Activated CD8-positive, alpha-beta memory T cell treated with anti-CD3 and anti-CD28 coated beads for 24 hours (primary cell): ENCODE results near the gene FCGR1A.
"Not testable (repeated sequence)": the region's sequence is repeated elsewhere in the genome, so short reads cannot be mapped to it uniquely, and the experiment has no call there.

Experiments used
- DNase-seq: peaks from one replicate; pipeline ENCODE4 v3.0.0-alpha.2; 2020

FCGR1A gene

DNA sequence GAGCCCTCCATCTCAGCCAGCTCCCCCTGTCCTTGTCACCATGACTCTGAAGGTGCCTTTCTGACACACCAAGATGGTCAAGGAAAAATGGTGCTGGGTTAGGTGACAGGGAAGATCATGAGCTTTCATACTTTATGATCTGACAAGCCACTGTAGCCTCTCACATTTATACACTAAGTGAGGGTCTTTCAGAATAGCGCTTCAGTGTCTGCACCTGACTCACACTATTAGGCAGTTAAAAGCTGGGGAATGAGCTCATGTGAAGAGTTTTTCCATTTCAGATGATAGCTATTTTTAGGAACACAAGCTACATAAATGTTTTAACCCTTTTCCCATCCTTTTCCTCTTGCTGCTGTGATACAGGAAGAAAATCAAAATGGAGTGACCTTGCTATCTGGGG, 4.2 kb upstream of the FCGR1A start:
- DNase-seq: not testable (repeated sequence)

DNA sequence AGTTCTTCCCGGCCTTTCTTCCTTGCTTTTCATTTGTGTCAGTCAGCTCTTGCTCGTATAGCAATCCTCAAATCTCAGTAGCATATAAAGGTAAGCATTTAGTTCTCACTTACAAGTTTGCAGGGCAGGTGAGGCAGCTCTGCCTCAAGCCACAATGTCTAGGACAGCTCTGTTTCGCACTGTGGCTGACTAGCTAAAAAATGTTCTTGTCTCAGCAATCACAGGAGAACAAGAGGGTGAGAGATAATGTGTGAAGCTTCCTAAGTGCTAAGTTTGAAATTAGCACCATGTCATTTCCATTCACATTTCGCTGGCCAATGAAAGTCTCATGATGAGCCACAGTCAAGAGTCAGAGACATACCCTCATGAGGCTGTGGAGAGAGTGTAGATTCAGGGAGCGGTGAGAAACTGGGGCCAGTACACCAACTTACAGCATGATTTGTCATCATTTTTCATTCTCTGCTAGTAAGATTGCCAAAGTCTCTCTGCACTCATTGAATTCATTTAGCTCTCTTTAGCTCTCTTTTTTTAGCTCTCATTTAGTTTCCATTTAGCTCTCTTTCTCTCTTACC, 995 bp upstream of the FCGR1A start:
- not testable (repeated sequence) for DNase-seq

DNA sequence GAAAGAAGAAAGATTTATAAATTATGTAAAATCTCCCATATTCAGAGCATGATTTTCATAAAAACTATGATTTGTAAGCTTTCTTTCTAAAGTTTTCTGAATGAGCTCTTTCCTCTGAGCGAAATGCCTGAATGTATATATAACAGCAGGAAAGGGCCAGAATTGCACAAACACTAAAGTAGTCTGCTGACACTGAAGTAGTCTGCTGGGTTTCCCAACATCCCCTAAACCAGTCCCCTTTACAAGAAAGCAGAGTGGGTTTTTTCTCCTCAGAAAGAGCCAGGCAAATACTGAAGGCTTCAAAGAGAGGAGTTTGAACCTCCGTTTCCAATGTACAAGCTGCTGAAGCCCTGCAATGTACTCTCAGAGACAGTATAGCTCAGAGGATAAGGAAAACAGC, 795 bp downstream of the FCGR1A start:
- DNase-seq: not testable (repeated sequence)

DNA sequence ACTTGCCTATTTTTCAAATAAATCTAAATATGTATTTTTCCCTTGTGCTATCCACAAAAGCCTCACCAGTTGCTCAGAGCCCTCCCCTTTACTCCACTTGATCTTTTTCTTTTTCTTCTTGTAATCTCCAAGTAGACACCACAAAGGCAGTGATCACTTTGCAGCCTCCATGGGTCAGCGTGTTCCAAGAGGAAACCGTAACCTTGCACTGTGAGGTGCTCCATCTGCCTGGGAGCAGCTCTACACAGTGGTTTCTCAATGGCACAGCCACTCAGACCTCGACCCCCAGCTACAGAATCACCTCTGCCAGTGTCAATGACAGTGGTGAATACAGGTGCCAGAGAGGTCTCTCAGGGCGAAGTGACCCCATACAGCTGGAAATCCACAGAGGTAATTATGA, 1.4 kb downstream of the FCGR1A start:
- not testable (repeated sequence) for DNase-seq

DNA sequence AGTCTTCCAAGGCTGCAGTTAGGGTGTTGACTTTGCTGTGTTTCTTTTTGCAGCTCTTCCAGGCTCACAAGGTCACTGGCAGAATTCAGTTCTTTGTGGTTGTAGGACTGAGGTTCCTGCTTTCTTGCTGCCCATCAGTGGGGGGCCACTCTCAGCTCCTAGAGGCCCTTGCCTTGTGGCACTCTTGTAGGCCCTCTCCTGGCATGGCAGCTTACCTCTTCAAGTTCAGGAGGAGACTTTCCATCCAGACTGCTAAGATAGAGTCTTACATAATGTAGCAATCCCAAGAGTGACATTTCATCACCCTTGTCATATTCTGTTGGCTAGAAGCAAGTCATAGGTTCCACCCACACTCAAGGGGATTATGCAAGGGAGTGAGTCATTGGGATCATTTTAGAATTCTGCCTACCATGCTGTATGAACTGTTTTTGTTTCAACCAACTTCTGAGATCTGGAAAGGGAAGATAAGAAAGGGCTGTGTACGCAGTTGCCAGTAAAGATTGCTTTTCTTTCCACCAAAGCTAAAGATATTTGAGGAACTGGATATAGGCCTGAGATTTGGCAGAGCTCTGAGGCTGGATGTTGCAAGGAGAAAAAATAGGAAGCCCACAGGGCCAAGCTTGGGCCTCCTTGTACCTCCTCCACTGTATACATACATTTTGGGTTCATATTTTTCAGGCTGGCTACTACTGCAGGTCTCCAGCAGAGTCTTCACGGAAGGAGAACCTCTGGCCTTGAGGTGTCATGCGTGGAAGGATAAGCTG, 5.4 kb downstream of the FCGR1A start:
- not testable (repeated sequence) for DNase-seq

DNA sequence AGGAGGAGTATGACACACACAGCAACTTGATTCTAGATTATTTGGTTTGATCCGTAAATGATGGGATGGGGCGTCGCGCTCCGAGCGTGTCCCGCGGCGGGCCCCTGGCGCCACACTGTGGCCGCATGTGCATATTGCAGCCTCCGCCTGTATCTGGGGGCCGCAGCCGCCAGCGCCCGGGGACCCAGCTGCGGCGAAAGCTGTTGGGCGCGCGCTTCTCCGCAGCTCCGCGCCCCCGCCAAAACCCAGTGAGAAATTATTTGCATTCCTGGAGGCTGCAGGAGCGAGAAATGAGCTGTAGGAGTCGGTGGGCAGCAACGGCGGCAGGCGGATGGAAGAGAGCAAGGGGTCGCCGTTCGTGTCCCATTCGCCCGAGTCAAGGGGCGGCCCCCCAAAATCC, 10.0 kb downstream of the FCGR1A start:
- peak; percentile 84 for DNase-seq

DNA sequence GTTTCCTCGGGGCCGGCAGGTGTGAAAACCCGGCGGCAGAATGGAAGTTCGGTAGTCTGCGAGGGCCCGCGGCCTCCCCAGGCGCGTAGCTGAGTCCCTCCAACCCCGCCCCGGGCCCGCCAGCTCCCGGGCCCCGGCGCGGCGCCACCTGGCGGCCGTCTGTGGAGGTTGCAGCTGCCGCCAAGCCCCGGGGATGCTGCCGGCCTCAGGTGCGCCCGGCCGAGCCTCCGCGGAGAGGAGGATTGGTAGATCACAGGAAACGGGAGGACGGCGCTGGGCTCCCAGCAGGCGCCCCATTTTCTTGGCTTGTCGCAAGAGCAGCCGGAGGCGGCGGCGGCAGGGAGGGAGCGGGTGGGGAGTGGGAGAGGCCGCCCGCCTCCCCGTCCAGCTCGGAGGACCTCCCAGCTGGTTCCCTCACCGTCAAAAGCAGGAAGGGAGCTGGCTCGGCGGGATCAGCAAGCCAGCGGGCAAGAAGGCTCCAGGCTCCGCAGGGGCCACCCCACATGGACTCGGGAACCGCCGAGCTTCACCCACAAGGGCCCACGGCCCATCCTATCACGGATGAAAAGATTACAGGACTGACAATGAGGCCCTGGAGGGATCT, 10.5 kb downstream of the FCGR1A start:
- DNase-seq: peak; percentile 90

DNA sequence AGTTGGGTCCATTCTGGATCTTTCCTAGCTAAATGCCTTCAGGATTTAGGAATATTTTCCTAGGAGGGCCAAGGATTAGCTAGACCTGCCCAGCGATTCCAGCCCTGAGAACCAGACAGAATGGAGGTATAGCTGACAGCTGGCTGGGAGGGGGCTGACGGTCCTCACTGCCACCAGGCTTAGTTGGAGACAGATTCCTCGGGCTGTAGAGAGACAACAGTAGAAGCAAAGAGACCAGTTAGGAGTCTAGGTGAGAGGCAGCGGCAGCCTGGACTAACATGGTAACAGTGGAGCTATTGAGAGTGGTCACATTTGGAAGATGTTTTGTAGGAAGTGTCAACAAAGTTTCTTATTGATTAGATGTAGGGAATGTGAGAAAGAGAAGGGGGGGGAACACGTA, 11.4 kb downstream of the FCGR1A start:
- DNase-seq: not testable (repeated sequence)

DNA sequence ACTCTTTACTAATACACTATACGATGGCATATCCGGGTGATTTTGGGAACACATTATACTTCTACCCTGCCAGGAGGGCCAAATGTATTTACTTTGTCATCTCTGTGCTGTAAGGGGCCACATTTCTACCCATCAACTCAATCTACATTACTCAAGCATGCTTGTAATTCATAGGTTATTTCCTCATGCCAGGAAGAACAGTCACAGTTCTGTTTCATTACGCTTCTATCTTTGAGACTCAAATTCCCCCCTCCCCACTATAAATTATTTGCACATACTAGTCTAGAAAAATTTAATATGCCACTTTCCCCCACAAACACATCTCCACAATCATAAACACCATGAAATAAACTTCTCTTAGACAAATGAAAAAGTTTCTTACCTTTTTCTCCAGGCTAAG, 19.1 kb downstream of the FCGR1A start:
- not testable (repeated sequence) for DNase-seq

DNA sequence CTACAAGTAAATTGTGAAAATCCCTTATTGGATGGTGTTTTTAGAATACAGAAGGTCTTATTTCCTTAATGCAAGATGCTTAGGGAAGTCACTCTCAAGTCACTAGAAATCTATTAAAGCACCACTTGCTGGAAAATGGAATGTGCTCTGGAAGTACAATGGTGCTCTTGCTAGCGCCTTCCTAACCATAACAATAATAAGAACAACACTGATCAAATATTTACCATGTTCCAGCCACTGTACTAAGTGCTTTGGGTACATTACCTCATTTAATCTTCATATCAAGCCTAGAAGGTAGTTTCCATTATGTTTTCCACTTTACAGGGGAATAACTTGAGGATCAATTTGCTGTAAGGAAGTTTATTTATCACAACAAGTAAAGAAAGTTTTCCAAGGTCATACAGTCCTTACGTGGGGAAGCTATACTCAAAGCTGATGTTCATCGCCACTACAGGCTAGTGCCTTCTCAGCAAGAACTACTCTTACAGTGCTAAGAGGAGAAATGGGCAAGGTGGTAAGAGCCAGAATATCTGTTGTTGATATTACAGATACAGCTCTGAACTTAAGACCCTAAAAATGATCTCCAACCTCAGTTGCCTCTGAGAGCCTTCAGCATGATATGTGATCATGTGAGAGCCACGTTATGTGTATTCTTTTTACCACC, 22.1 kb downstream of the FCGR1A start:
- not testable (repeated sequence) for DNase-seq

DNA sequence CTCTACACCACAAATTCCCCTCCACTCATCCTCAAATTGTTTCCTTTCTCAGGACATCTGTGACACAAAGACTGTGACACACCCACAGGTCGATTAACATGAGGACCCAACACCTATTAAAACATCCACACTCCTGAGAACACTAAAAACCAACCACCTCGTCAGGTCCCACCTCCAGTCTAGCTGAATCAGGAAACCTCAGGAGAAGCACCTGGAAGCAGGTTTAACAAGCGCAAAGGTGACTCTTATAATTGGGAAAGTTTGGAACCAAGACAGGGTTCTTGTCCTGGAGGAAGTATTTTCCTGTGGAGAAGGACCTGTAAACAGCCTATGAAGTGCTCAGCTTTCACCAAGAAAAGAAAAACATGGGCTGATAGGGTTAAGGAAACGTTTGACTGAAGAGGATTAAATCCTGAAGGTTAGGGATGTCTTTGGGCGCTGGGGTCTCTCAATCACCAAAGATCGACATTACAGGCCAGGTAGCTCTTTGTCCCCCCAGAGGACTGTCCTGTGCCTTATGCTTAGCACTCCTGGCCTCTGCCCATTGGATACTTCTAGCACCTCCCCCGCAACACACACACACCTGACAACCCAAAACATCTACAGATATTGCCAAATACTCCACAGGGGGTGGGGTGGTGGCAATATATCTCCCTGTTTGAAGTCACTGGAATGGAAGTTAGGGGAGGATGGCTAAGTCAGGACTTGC, 28.4 kb downstream of the FCGR1A start:
- not testable (repeated sequence) for DNase-seq

DNA sequence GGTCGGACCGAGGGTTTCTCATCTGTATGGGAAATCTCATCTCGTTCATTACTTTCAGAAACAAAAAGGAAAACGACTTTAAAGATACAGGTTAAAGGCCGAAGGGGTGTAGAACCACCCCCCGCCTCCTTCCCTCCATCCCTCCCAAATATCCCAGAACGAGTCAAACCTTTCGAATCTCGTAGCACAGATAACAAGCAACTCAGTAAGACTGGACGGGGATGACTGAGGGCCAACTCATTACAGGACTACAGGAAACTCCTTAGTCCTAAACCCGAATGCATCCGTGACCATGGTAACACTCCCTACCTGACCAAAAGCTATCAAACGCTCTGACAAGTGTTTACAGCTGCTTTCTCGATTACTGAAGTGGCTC, 29.0 kb downstream of the FCGR1A start:
- DNase-seq: peak; percentile 62

DNA sequence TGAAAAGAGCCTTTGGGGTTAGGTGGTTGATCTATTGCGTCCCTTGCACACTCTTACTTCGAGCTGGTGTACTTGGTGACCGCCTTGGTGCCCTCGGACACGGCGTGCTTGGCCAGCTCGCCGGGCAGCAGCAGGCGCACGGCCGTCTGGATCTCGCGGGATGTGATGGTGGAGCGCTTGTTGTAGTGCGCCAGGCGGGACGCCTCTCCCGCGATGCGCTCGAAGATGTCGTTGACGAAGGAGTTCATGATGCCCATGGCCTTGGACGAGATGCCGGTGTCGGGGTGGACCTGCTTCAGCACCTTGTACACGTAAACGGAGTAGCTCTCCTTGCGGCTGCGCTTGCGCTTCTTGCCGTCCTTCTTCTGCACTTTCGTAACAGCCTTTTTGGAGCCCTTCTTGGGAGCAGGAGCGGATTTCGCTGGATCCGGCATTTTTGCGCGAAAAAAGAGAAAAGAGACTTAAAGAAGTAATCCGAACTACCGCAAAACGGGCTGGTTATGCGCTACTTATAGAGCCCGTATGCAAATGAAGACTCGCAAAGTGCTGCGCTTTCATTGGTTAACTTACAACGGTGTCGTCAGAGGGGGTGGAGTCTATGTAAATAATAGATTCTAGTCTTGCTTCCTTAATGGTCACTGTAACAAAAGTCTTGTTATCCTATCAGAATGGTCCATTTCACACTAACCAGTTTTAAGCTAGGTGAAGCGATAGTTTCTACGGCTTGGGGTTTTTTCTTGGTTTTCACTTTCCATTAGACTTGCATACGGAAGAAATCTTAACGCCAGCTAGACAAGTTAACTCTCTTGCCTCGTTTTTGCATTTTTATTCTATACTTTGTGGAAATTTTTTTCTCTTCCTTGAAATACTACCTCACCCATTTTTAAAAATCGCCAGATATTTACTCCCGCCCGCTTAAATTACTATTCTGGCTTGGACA, 29.7 kb downstream of the FCGR1A start:
- DNase-seq: peak; percentile 92

DNA sequence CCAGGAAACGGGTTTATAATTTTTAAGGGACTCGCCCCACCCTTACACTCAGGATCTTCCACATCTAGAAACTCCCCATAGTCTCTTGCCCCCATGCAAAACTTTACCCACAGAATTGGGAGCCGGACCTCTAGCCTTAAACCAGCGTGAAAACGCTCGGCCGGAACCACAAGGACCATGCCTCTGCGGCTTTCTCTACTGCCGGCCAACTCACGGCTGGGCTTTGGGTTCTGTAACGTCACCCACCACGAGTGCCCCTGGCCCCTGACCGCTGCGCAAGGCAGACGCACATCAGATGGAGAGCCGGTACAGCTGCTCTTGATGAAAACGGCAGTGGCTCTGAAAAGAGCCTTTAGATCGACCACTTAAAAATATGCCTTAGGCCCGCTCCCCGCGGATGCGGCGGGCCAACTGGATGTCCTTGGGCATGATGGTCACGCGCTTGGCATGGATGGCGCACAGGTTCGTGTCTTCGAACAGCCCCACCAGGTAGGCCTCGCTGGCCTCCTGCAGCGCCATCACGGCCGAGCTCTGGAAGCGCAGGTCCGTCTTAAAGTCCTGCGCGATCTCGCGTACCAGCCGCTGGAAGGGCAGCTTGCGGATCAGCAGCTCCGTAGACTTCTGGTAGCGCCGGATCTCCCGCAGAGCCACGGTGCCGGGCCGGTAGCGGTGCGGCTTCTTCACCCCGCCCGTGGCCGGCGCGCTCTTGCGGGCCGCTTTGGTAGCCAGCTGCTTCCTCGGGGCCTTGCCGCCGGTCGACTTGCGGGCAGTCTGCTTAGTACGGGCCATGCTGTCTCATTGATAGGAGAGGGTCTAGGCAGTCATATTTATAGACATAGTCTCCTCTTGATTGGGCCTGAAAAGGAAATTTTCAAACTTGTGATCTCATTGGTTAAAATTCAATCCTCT, 30.7 kb downstream of the FCGR1A start:
- peak; percentile 81 for DNase-seq

DNA sequence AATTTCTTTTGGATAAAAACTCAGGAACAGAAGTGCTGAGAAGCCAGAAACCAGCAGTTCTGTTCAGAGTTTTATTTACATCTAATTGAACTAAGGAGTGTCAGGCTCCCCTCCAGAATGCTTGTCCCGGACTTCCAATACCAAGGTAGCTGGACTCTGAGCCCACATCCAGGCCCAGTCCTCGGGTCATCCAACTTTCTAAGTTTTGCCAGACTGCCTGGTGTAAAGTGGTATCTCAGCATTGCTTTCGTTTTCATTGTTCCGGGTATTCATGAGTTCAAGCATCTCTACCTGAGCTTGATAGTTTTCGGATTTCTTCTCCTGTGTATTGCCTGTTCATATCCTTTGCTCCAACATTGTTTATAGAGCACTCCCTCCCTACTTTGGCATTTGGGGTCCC, 37.9 kb downstream of the FCGR1A start:
- DNase-seq: not testable (repeated sequence)

DNA sequence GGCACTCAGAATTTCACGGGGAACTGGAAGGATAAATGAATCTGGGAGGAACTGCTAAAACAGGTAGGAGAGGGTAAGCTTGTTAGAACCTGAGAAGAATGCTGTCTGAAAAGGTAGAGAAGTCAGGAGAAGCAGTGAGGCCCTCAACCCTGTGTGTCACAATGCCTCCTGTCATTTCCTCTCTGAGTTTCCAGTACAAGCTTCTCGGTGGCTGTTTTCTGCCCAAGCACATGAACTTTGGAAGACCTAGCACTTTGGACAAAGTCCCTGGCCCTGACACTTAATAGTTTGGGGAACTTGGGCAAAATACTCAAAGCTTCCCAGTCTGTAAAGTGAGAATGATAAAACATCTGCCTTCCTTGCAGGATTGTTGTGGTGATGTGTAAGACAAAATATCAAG, 44.1 kb downstream of the FCGR1A start:
- DNase-seq: not testable (repeated sequence)

DNA sequence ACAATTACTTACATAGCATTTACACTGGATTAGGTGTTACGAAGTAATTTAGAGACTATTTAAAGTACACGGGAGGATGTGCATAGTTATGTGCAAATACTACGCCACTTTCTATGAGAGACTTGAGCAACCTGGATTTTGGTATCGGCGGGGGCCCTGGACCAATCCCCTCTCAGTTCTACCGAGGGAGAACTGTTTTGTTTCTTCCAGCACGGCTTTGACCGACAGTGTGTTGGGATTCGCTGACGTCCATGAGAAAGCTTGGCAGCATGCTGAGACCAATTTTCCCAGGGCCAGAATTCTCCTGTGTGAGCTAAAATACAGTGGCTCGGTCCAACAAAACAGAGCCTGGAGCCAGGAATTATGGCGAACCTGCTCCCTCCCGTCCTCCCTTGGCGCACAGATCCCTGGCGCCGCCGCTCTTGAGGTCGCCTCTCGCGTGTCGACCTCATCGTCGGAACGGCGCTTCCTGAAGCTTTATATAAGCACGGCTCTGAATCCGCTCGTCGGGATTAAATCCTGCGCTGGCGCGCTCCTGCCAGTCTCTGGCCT, 49.3 kb downstream of the FCGR1A start:
- DNase-seq: not testable (repeated sequence)

DNA sequence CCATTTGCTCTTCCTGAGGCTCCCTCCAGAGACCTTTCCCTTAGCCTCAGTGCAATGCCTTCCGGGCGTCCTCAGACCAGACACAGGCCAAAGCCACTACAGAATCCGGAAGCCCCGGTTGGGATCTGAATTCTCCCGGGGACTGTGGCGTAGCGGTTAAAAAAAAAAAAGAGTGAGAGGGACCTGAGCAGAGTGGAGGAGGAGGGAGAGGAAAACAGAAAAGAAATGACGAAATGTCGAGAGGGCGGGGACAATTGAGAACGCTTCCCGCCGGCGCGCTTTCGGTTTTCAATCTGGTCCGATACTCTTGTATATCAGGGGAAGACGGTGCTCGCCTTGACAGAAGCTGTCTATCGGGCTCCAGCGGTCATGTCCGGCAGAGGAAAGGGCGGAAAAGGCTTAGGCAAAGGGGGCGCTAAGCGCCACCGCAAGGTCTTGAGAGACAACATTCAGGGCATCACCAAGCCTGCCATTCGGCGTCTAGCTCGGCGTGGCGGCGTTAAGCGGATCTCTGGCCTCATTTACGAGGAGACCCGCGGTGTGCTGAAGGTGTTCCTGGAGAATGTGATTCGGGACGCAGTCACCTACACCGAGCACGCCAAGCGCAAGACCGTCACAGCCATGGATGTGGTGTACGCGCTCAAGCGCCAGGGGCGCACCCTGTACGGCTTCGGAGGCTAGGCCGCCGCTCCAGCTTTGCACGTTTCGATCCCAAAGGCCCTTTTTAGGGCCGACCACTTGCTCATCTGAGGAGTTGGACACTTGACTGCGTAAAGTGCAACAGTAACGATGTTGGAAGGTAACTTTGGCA, 50.0 kb downstream of the FCGR1A start:
- DNase-seq: not testable (repeated sequence)

DNA sequence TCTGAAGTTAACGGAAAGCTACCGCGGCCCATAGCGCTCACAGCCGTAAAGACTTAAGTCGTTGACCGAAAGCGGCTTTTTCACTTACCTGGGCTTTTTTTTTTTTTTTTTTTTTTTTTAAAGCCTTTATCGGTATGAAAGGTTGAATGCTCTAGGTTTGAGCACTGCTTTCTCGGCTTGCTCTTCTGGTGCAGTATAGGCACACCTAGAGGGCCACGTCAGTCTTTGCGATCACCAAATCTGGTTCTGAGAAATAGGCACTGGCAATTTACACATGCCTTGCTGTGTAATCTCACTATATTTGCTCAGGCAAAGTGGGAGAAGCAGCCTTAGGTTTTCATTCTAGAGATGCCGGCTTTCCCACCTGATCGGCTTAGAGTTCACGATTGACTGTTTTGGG, 50.6 kb downstream of the FCGR1A start:
- DNase-seq: not testable (repeated sequence)
